ENCODE measurements around the gene STXBP6.

- TF ChIP-seq CTCF (IDR thresholded peaks at IDR 0.05; ENCODE audit: insufficient read depth, low read length, poor library complexity, severe bottlenecking) (no peak), EZH2phosphoT487 (conservative IDR thresholded peaks at IDR 0.05; ENCODE audit: low read length) (no peak)
These were observed 39.5 kb upstream of the STXBP6 start for GRCh38 chr14:25089496-25089895.

All from SU-DHL-6 (cell line).